ENCODE results near the gene BCAS1.

The BCAS1 gene

DNA sequence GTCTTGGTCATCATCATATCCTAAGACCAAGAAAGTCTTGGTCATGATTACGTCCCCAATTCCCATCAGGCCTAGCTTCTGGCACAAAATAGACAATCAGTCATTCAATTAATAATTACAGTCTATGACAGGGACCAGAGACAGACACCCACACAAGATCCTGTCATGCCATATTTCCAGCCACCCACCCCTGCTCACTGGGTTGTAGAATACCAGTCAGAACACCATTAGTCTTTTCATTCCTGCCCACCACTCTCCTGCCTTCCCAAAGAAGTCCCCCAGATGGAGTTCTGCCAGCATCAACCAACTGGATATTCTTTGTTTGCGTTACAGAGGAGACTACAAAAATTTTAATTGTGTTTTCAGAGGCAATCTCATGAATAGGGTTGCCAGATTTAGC lies 81.0 kb downstream of the BCAS1 start:
- no peak overlapping the region for H3K4me3 ChIP-seq (ENCODE audit: low read depth, low read length)

DNA sequence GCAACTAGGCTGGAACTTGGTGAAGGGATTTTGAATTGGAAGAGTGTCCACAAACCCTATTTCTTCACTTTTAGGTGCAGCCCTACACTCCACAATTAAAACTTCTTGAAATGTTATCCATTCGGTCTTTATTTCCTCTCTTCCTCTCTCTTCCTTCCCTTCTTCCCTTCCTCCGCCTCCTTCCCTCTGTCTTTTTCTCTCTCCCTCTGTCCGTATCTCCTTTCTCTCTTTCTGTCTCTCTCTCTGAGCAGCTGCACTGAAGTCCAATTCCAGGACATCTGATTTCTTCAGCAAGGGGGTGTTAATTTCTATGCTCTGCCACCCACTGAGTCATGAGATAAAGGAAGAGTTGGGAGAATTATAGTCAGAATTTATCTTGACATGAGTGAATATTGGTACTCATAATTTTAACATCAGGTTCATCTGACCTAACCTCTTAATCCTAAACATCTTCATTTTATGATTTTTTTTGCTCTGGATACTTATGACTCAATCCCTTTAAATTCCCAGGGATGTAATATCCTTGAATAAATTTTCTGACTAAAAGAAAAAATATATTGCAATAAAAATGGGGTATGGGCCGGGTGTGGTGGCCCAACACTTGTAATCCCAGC lies 84.2 kb downstream of the BCAS1 start:
- no peaks in the 10 kb centered on the region for H3K36me3 ChIP-seq (ENCODE audit: control insufficient read depth, insufficient read depth, low read length)
- H3K4me3 ChIP-seq (ENCODE audit: low read depth, low read length), result no peak overlapping the region
- no peaks in the 10 kb centered on the region for H3K9me3 ChIP-seq (ENCODE audit: control insufficient read depth, insufficient read depth, low read length)
- no peaks in the 10 kb centered on the region for H3K27me3 ChIP-seq (ENCODE audit: control insufficient read depth, insufficient read depth, low read length)
- no peak overlapping the region for H3K9ac ChIP-seq (ENCODE audit: low read depth, low read length)
- H3K4me1 ChIP-seq (ENCODE audit: control insufficient read depth, insufficient read depth, low read length), result no peaks in the 10 kb centered on the region

More for the DNA sequence above, 81.0 kb downstream of the BCAS1 start:
- Histone ChIP-seq H3K9me3 (ENCODE audit: control insufficient read depth, insufficient read depth, low read length) (no peaks in the 10 kb centered on the region), H3K27me3 (ENCODE audit: control insufficient read depth, insufficient read depth, low read length) (no peaks in the 10 kb centered on the region), H3K9ac (ENCODE audit: low read depth, low read length) (no peak overlapping the region), H3K36me3 (ENCODE audit: control insufficient read depth, insufficient read depth, low read length) (no peaks in the 10 kb centered on the region), H3K4me1 (ENCODE audit: control insufficient read depth, insufficient read depth, low read length) (no peaks in the 10 kb centered on the region)

DNA sequence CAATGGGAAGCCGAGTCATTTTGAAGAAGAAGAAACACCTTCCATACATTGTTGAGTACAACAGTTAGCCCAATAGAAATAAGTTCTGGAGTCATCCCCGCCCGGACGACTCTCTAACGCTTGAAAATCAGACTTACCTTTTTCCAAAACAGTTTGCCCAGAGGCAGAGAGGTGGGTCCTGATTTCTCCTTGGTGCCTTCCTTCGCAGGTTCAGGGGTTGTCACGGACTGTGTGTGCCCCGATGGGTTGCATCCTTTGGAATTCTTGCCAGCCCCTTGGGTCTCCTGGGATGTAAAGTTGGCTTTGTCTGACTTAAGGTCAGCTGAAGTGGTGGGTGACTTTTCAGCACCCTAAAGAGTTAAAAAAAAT lies 85.3 kb downstream of the BCAS1 start:
- Histone ChIP-seq H3K9ac (ENCODE audit: low read depth, low read length) (no peak overlapping the region), H3K36me3 (ENCODE audit: control insufficient read depth, insufficient read depth, low read length) (no peaks in the 10 kb centered on the region), H3K4me3 (ENCODE audit: low read depth, low read length) (no peak overlapping the region), H3K9me3 (ENCODE audit: control insufficient read depth, insufficient read depth, low read length) (no peaks in the 10 kb centered on the region), H3K4me1 (ENCODE audit: control insufficient read depth, insufficient read depth, low read length) (no peaks in the 10 kb centered on the region), H3K27me3 (ENCODE audit: control insufficient read depth, insufficient read depth, low read length) (no peaks in the 10 kb centered on the region)

GRCh38 chr20:53984356-53985149 lies 85.8 kb downstream of the BCAS1 start:
- H3K4me1 ChIP-seq (ENCODE audit: control insufficient read depth, insufficient read depth, low read length), result no peaks in the 10 kb centered on the region
- no peaks in the 10 kb centered on the region for H3K9me3 ChIP-seq (ENCODE audit: control insufficient read depth, insufficient read depth, low read length)
- no peaks in the 10 kb centered on the region for H3K27me3 ChIP-seq (ENCODE audit: control insufficient read depth, insufficient read depth, low read length)
- no peaks in the 10 kb centered on the region for H3K36me3 ChIP-seq (ENCODE audit: control insufficient read depth, insufficient read depth, low read length)
- H3K4me3 ChIP-seq (ENCODE audit: low read depth, low read length), result no peak overlapping the region
- no peak overlapping the region for H3K9ac ChIP-seq (ENCODE audit: low read depth, low read length)

GRCh38 chr20:53983401-53983800 lies 87.0 kb downstream of the BCAS1 start:
- H3K27me3 ChIP-seq (ENCODE audit: control insufficient read depth, insufficient read depth, low read length), result no peaks in the 10 kb centered on the region
- H3K4me1 ChIP-seq (ENCODE audit: control insufficient read depth, insufficient read depth, low read length), result no peaks in the 10 kb centered on the region

GRCh38 chr20:53982624-53983023 lies 87.8 kb downstream of the BCAS1 start:
- Histone ChIP-seq H3K9ac (ENCODE audit: low read depth, low read length) (no peak overlapping the region), H3K36me3 (ENCODE audit: control insufficient read depth, insufficient read depth, low read length) (no peaks in the 10 kb centered on the region), H3K4me1 (ENCODE audit: control insufficient read depth, insufficient read depth, low read length) (no peaks in the 10 kb centered on the region), H3K4me3 (ENCODE audit: low read depth, low read length) (no peak overlapping the region), H3K9me3 (ENCODE audit: control insufficient read depth, insufficient read depth, low read length) (no peaks in the 10 kb centered on the region), H3K27me3 (ENCODE audit: control insufficient read depth, insufficient read depth, low read length) (no peaks in the 10 kb centered on the region)

More at GRCh38 chr20:53983401-53983800, 87.0 kb downstream of the BCAS1 start:
- H3K9me3 ChIP-seq (ENCODE audit: control insufficient read depth, insufficient read depth, low read length), result no peaks in the 10 kb centered on the region
- H3K4me3 ChIP-seq (ENCODE audit: low read depth, low read length), result no peak overlapping the region
- H3K9ac ChIP-seq (ENCODE audit: low read depth, low read length), result no peak overlapping the region
- no peaks in the 10 kb centered on the region for H3K36me3 ChIP-seq (ENCODE audit: control insufficient read depth, insufficient read depth, low read length)

DNA sequence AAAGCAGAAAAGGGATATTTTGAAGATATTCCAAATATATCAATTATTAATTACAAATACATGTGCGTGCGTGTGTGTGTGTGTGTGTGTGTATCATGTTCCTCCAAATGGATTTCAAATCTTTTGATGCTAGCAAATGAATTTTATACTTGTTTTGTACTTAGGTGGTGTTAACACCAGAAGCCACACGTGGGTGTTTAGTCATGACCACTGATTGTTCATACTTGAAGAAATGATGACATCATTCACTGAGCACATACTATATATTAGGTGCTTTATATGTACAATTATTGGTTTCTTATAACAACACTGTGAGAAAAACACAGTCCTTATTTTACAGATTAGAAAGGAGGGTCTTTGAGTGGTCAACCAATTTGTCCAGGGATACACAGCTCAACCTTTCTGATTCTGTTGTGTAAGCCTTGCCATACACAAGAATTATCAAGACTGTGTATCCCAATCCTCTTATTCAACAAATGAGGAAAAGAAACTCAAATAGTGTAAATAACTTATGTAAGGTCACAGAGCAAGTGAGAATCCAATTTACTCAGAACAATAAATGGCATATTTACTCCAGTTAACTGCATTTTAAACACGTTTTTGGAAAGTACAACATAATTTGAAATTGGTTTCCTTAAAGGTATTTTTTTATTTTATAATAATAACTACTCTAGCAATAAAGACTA lies 88.5 kb downstream of the BCAS1 start:
- H3K27me3 ChIP-seq (ENCODE audit: control insufficient read depth, insufficient read depth, low read length), result no peaks in the 10 kb centered on the region
- no peaks in the 10 kb centered on the region for H3K4me1 ChIP-seq (ENCODE audit: control insufficient read depth, insufficient read depth, low read length)

DNA sequence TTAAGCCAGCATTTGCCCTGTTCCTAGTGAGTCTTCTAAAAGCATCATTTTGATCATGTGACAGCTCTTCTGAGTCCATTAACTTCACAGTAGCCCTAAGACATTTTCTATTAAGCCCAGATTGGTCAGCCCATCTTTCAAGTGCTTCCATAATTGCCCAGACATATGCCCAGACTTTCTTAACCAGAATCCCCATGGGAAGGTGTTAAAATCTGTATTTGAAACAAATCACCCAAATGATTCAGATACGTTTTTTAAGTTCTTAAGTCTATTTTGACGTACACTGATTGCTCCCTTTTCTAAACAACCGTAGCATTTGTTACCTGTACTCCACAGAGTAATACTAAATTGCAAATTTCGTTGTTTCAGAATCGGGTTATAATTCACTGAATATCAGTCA lies 89.3 kb downstream of the BCAS1 start:
- Histone ChIP-seq H3K27me3 (ENCODE audit: control insufficient read depth, insufficient read depth, low read length) (no peaks in the 10 kb centered on the region), H3K9me3 (ENCODE audit: control insufficient read depth, insufficient read depth, low read length) (no peaks in the 10 kb centered on the region), H3K36me3 (ENCODE audit: control insufficient read depth, insufficient read depth, low read length) (no peaks in the 10 kb centered on the region), H3K4me3 (ENCODE audit: low read depth, low read length) (no peak overlapping the region), H3K9ac (ENCODE audit: low read depth, low read length) (no peak overlapping the region), H3K4me1 (ENCODE audit: control insufficient read depth, insufficient read depth, low read length) (no peaks in the 10 kb centered on the region)

More for the DNA sequence above, 88.5 kb downstream of the BCAS1 start:
- no peaks in the 10 kb centered on the region for H3K9me3 ChIP-seq (ENCODE audit: control insufficient read depth, insufficient read depth, low read length)
- no peak overlapping the region for H3K9ac ChIP-seq (ENCODE audit: low read depth, low read length)
- H3K4me3 ChIP-seq (ENCODE audit: low read depth, low read length), result no peak overlapping the region
- H3K36me3 ChIP-seq (ENCODE audit: control insufficient read depth, insufficient read depth, low read length), result no peaks in the 10 kb centered on the region

GRCh38 chr20:53980031-53980465 lies 90.3 kb downstream of the BCAS1 start:
- Histone ChIP-seq H3K4me1 (ENCODE audit: control insufficient read depth, insufficient read depth, low read length) (no peaks in the 10 kb centered on the region), H3K9ac (ENCODE audit: low read depth, low read length) (no peak overlapping the region), H3K4me3 (ENCODE audit: low read depth, low read length) (no peak overlapping the region), H3K27me3 (ENCODE audit: control insufficient read depth, insufficient read depth, low read length) (no peaks in the 10 kb centered on the region), H3K9me3 (ENCODE audit: control insufficient read depth, insufficient read depth, low read length) (no peaks in the 10 kb centered on the region), H3K36me3 (ENCODE audit: control insufficient read depth, insufficient read depth, low read length) (no peaks in the 10 kb centered on the region)

DNA sequence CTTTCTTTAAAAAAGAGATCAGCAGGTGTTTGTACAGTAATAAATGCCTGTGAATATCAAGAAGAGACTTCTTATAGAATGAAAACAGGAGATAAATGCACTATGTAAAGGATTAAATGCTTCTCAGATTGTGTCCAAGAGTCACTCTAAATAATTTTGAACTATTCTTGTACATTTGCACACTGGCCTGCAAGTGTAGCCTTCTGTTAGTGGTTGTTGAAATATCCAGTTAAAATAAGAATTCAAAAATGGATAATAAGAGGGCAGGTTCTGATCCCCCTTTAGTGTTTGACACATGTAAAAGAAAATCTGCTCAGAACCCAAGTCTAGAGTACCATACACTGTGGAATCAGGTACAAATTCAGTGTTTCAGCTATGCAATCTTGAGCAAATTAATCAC lies 91.9 kb downstream of the BCAS1 start:
- H3K4me3 ChIP-seq (ENCODE audit: low read depth, low read length), result no peak overlapping the region
- H3K36me3 ChIP-seq (ENCODE audit: control insufficient read depth, insufficient read depth, low read length), result no peaks in the 10 kb centered on the region
- no peak overlapping the region for H3K9ac ChIP-seq (ENCODE audit: low read depth, low read length)
- H3K27me3 ChIP-seq (ENCODE audit: control insufficient read depth, insufficient read depth, low read length), result no peaks in the 10 kb centered on the region
- no peaks in the 10 kb centered on the region for H3K9me3 ChIP-seq (ENCODE audit: control insufficient read depth, insufficient read depth, low read length)
- no peaks in the 10 kb centered on the region for H3K4me1 ChIP-seq (ENCODE audit: control insufficient read depth, insufficient read depth, low read length)

GRCh38 chr20:53977391-53977790 lies 93.0 kb downstream of the BCAS1 start:
- Histone ChIP-seq H3K9ac (ENCODE audit: low read depth, low read length) (no peak overlapping the region), H3K36me3 (ENCODE audit: control insufficient read depth, insufficient read depth, low read length) (no peaks in the 10 kb centered on the region), H3K4me1 (ENCODE audit: control insufficient read depth, insufficient read depth, low read length) (no peaks in the 10 kb centered on the region), H3K9me3 (ENCODE audit: control insufficient read depth, insufficient read depth, low read length) (no peaks in the 10 kb centered on the region), H3K4me3 (ENCODE audit: low read depth, low read length) (no peak overlapping the region), H3K27me3 (ENCODE audit: control insufficient read depth, insufficient read depth, low read length) (no peaks in the 10 kb centered on the region)

DNA sequence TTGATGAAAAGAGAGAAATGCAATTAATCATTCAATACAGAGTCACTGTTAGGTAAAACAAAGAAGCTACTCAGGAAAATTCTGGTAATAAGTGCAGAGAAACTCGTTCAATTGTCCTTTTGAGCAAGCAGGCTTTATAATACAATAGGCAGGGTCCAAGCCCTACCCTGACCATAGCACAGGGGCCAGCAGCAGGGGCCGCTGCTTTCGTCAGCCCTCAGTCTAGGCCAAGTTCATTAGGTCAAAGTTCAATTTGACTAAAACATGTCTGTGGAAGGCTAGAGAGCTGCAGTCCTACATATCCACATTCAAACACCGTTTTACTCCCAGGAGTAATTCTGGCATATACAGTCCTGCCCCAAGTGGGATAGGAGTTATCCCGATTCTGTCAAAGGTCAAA lies 94.6 kb downstream of the BCAS1 start:
- H3K9ac ChIP-seq (ENCODE audit: low read depth, low read length), result no peak overlapping the region
- H3K4me3 ChIP-seq (ENCODE audit: low read depth, low read length), result no peak overlapping the region
- H3K9me3 ChIP-seq (ENCODE audit: control insufficient read depth, insufficient read depth, low read length), result no peaks in the 10 kb centered on the region
- no peaks in the 10 kb centered on the region for H3K4me1 ChIP-seq (ENCODE audit: control insufficient read depth, insufficient read depth, low read length)
- H3K27me3 ChIP-seq (ENCODE audit: control insufficient read depth, insufficient read depth, low read length), result no peaks in the 10 kb centered on the region
- no peaks in the 10 kb centered on the region for H3K36me3 ChIP-seq (ENCODE audit: control insufficient read depth, insufficient read depth, low read length)
